ENCODE results near the gene DRD3. TPM values are rescaled to one million over a fixed set of nuclear protein-coding genes. Genes with fewer than 3 reads are reported as not detected.

DRD3 gene
- total and polyA plus RNA-seq, 5 experiments from 2014 or later, result 0.12 to 0.23 (median 0.16) TPM; not detected in 2

GRCh38 chr3:114114719-114115118 is 64.1 kb downstream of the DRD3 start:
- Mint-ChIP-seq H3K4me1 (no peaks in the 10 kb centered on the region), H3K27ac (no peak overlapping the region), H3K4me3 (no peak overlapping the region), H3K9me3 (no peaks in the 10 kb centered on the region), H3K36me3 (no peaks in the 10 kb centered on the region), H3K27me3 (peaks cover 0 to 27% (median 9%) of the 10 kb centered on the region in 5 donors)
- POLR2A ChIA-PET, result no interaction called here
- DNase-seq, result no peak
- ATAC-seq, result no peak

DNA sequence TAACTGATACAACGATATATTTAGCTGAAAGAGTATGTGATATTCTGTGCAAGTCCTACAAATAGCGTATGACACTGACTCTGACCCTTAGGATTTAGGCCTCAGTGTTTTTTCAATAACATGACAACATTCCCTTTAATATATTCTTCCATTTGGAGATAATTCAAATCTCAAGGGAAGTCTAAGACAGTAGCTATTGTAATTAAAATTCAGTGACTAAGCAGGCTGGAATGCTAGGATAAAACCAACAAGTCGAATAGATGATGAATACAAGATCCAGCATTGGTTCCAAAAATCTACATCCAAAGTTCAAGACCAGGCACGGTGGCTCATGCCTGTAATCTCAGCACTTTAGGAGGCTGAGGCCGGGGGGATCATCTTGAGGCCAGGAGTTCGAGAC is 66.2 kb downstream of the DRD3 start:
- DNase-seq (no peak), ATAC-seq (no peak)
- POLR2A ChIA-PET, result no interaction called here
- Mint-ChIP-seq H3K4me3 (no peak overlapping the region), H3K4me1 (no peaks in the 10 kb centered on the region), H3K27me3 (peaks cover 2 to 28% (median 15%) of the 10 kb centered on the region in 5 donors), H3K36me3 (no peaks in the 10 kb centered on the region), H3K9me3 (no peaks in the 10 kb centered on the region), H3K27ac (no peak overlapping the region)

- ATAC-seq, result no peak
- peaks cover 2 to 28% (median 16%) of the 10 kb centered on the region in 5 donors for H3K27me3 Mint-ChIP-seq
Observed at GRCh38 chr3:114111060-114111770, 67.6 kb downstream of the DRD3 start.

GRCh38 chr3:114110439-114110838 is 68.4 kb downstream of the DRD3 start:
- no peaks in the 10 kb centered on the region for H3K36me3 Mint-ChIP-seq
- no peaks in the 10 kb centered on the region for H3K9me3 Mint-ChIP-seq
- no peak for ATAC-seq
- H3K4me3 Mint-ChIP-seq, result no peak overlapping the region
- H3K27me3 Mint-ChIP-seq, result peaks cover 2 to 28% (median 16%) of the 10 kb centered on the region in 5 donors
- H3K27ac Mint-ChIP-seq, result no peak overlapping the region
- H3K4me1 Mint-ChIP-seq, result no peaks in the 10 kb centered on the region
- POLR2A ChIA-PET, result no interaction called here
- DNase-seq, result no peak

More at GRCh38 chr3:114111060-114111770, 67.6 kb downstream of the DRD3 start:
- POLR2A ChIA-PET, result no interaction called here
- no peak for DNase-seq
- no peaks in the 10 kb centered on the region for H3K4me1 Mint-ChIP-seq
- no peaks in the 10 kb centered on the region for H3K36me3 Mint-ChIP-seq
- no peak overlapping the region for H3K4me3 Mint-ChIP-seq
- H3K27ac Mint-ChIP-seq, result no peak overlapping the region
- H3K9me3 Mint-ChIP-seq, result no peaks in the 10 kb centered on the region

- Mint-ChIP-seq H3K4me1 (no peaks in the 10 kb centered on the region), H3K27me3 (peaks cover 2 to 28% (median 17%) of the 10 kb centered on the region in 5 donors), H3K4me3 (no peak overlapping the region), H3K36me3 (no peaks in the 10 kb centered on the region), H3K9me3 (no peaks in the 10 kb centered on the region), H3K27ac (no peak overlapping the region)
- no peak for ATAC-seq
- POLR2A ChIA-PET, result no interaction called here
- DNase-seq, result no peak
Observed at GRCh38 chr3:114108137-114108536, 70.7 kb downstream of the DRD3 start.

GRCh38 chr3:114104414-114104813 is 74.4 kb downstream of the DRD3 start:
- Mint-ChIP-seq H3K9me3 (no peaks in the 10 kb centered on the region), H3K27ac (no peak overlapping the region)

DNA sequence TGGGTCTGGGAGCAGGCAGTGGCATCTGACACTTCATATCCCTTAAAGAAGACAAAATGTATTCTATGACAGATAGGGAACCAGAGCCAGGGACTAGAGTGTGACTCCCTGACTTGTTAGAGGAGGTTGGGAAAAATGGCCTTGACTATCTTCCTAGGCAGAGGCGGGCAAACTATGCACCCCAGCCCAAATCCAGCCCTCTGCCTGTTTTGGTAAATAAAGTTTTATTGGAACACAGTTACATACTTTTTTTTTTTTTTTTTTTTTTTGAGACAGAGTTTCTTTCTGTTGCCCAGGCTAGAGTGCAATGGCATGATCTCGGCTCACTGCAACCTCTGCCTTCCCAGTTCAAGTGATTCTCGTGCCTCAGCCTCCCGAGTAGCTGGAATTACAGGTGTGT is 75.0 kb downstream of the DRD3 start:
- DNase-seq (no peak), ATAC-seq (no peak)
- peaks cover 0 to 7% (median 5%) of the 10 kb centered on the region in 5 donors for H3K27me3 Mint-ChIP-seq
- no peaks in the 10 kb centered on the region for H3K9me3 Mint-ChIP-seq
- no peak overlapping the region for H3K27ac Mint-ChIP-seq
- POLR2A ChIA-PET, result no interaction called here
- no peak overlapping the region for H3K4me3 Mint-ChIP-seq
- no peaks in the 10 kb centered on the region for H3K36me3 Mint-ChIP-seq
- H3K4me1 Mint-ChIP-seq, result no peaks in the 10 kb centered on the region

More at GRCh38 chr3:114104414-114104813, 74.4 kb downstream of the DRD3 start:
- peaks cover 1 to 8% (median 5%) of the 10 kb centered on the region in 5 donors for H3K27me3 Mint-ChIP-seq
- H3K4me1 Mint-ChIP-seq, result no peaks in the 10 kb centered on the region
- H3K4me3 Mint-ChIP-seq, result no peak overlapping the region
- ATAC-seq (no peak), DNase-seq (no peak)
- POLR2A ChIA-PET, result no interaction called here
- no peaks in the 10 kb centered on the region for H3K36me3 Mint-ChIP-seq

DNA sequence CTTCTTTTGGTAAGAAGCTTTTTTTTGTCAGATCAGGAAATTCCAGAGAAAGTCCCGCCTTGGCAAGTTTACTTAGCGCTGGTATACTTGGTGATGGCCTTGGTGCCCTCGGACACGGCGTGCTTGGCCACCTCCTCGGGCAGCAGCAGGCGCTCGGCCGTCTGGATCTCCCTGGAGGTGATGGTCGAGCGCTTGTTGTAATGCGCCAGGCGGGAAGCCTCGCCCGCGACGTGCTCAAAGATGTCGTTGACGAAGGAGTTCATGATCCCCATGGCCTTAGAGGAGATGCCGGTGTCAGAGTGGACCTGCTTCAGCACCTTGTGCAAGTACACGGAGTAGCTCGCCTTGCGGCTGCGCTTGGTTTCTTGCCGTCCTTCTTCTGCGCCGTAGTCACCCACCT is 75.7 kb downstream of the DRD3 start:
- H3K27me3 Mint-ChIP-seq, result peaks cover 0 to 7% (median 5%) of the 10 kb centered on the region in 5 donors
- POLR2A ChIA-PET, result no interaction called here

GRCh38 chr3:114101101-114101500 is 77.8 kb downstream of the DRD3 start:
- Mint-ChIP-seq H3K4me1 (no peaks in the 10 kb centered on the region), H3K36me3 (no peaks in the 10 kb centered on the region), H3K27me3 (peaks cover 0 to 6% (median 5%) of the 10 kb centered on the region in 5 donors), H3K27ac (no peak overlapping the region), H3K9me3 (no peaks in the 10 kb centered on the region), H3K4me3 (no peak overlapping the region)
- POLR2A ChIA-PET, result no interaction called here
- ATAC-seq, result no peak
- no peak for DNase-seq

More for the DNA sequence above, 75.7 kb downstream of the DRD3 start:
- no peaks in the 10 kb centered on the region for H3K36me3 Mint-ChIP-seq
- ATAC-seq, result no peak
- H3K9me3 Mint-ChIP-seq, result no peaks in the 10 kb centered on the region
- H3K4me1 Mint-ChIP-seq, result no peaks in the 10 kb centered on the region
- no peak overlapping the region for H3K27ac Mint-ChIP-seq
- no peak for DNase-seq
- H3K4me3 Mint-ChIP-seq, result no peak overlapping the region

DNA sequence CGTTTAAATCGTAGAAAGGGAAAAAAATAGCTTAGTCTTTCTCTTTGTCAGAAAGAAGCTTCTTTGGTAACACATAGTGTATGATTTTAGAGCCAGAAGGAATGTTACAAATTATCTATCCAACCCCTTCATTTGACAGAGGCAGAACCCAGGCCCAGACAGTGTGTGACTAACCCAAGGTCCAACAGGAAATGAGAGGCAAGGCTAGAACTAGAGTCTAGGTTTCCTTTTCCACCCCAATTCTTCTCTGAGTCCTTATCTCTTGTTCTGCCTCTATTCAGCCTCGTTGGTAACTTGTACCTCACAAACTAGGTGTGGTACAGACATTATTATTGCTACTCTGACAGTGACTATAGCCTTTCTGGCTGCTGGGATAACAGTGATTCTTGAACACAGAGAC is 83.1 kb downstream of the DRD3 start:
- Mint-ChIP-seq H3K27ac (no peak overlapping the region), H3K4me3 (no peak overlapping the region), H3K4me1 (peaks cover 0 to 8% (median 1%) of the 10 kb centered on the region in 4 donors), H3K9me3 (peaks cover 0 to 3% (median 0%) of the 10 kb centered on the region in 9 donors), H3K27me3 (peaks cover 0 to 5% (median 0%) of the 10 kb centered on the region in 5 donors), H3K36me3 (no peaks in the 10 kb centered on the region)
- ATAC-seq (no peak), DNase-seq (no peak)
- POLR2A ChIA-PET, result no interaction called here

DNA sequence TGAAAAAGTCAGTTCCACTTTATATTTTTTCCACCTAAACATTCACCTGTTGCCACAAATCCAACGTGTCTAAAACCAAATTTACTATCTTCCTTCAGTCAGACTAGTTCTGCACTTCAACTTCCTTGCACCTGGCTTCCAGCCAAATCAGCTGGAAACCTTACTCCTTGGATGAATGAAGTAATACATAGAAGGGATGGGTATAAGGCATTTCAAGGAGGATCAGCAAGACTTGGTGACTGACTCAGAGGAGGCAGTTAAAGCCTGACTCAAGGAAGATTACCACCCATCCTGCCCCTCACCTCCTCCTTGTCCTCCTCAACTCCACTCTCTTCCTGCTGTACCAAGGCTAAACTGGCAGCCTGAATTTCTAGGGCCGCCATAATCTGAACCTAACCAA is 85.3 kb downstream of the DRD3 start:
- H3K9me3 Mint-ChIP-seq, result peaks cover 0 to 3% (median 0%) of the 10 kb centered on the region in 9 donors
- DNase-seq (no peak), ATAC-seq (no peak)
- no peak overlapping the region for H3K4me3 Mint-ChIP-seq
- H3K36me3 Mint-ChIP-seq, result no peaks in the 10 kb centered on the region
- no peak overlapping the region for H3K27ac Mint-ChIP-seq
- peaks cover 0 to 4% (median 0%) of the 10 kb centered on the region in 5 donors for H3K27me3 Mint-ChIP-seq
- POLR2A ChIA-PET, result no interaction called here
- peaks cover 0 to 8% (median 1%) of the 10 kb centered on the region in 4 donors for H3K4me1 Mint-ChIP-seq

GRCh38 chr3:114093016-114093380 is 85.9 kb downstream of the DRD3 start:
- no peak overlapping the region for H3K27ac Mint-ChIP-seq
- ATAC-seq, result no peak
- no peak overlapping the region for H3K4me3 Mint-ChIP-seq
- peaks cover 0 to 8% (median 1%) of the 10 kb centered on the region in 4 donors for H3K4me1 Mint-ChIP-seq
- peaks cover 0 to under 1% (median under 1%) of the 10 kb centered on the region in 3 donors for H3K36me3 Mint-ChIP-seq
- DNase-seq, result no peak
- H3K9me3 Mint-ChIP-seq, result peaks cover 0 to 3% (median 0%) of the 10 kb centered on the region in 9 donors
- peaks cover 0 to 4% (median 0%) of the 10 kb centered on the region in 5 donors for H3K27me3 Mint-ChIP-seq
- POLR2A ChIA-PET, result no interaction called here

DNA sequence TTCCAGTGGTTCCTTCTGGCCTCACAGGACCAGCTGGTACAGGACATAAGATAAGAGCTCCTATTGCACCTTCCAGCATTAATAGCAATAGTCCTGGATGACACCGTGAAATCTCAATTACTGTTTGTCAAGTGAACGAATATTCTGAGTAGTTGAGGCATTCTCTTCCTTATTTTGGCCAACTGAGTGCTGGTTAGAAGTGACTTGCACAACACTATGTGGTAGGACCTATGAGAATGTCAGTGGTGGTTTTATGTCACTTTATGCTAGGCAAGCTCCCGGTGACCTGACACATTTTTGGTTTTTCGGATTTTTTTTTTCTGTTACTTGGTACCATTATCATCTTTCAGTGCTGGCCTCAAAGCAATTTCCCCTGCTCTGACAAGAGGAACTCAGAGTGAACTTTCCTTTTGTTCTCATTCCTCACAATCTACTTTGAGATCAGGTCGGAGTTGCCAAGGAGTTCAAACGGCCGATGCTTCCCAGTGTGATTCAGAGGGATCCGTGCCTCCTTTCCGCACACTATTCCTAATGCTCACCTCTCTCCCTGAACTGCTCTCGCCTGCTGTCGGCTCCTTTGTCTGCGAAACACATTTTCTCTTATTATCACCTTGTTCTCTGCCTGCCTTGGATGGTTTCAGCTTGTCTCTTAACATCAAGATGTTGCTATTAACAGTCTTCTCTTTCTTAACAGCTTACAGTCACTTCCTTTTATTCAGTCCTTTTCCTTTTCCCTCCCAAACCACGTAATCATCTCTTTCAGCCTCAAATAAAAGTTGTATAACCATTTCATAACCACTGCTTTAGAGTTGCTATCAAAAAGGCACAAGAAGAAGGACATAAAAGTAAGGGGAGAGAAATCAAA is 86.5 kb downstream of the DRD3 start:
- Mint-ChIP-seq H3K4me3 (no peak overlapping the region), H3K36me3 (peaks cover 6% of the 10 kb centered on the region in 3 donors), H3K4me1 (peaks cover 0 to 8% (median 1%) of the 10 kb centered on the region in 4 donors), H3K27ac (no peak overlapping the region), H3K9me3 (peaks cover 0 to 3% (median 0%) of the 10 kb centered on the region in 9 donors), H3K27me3 (peaks cover 0 to 4% (median 0%) of the 10 kb centered on the region in 5 donors)
- DNase-seq (no peak), ATAC-seq (no peak)
- POLR2A ChIA-PET, result no interaction called here

Data from naive thymus-derived CD8-positive, alpha-beta T cell (primary cell).